Measurements from ENCODE around the gene SGSM2.
A peak's percentile ranks its signal among the peaks of the same experiment; 100 is the strongest.
"Not testable (repeated sequence)": the region's sequence is repeated elsewhere in the genome, so short reads cannot be mapped to it uniquely, and the experiment has no call there.

The SGSM2 gene
- 202 to 204 reads per million in 2 donors for total RNA-seq

- peak; percentile 69 for DNase-seq
These were observed at the start of gene SGSM2 for GRCh38 chr17:2336852-2337543. SGSM2 (plus strand) TSS chr17:2337501; CDS start chr17:2337689, 188 bp downstream.

DNA sequence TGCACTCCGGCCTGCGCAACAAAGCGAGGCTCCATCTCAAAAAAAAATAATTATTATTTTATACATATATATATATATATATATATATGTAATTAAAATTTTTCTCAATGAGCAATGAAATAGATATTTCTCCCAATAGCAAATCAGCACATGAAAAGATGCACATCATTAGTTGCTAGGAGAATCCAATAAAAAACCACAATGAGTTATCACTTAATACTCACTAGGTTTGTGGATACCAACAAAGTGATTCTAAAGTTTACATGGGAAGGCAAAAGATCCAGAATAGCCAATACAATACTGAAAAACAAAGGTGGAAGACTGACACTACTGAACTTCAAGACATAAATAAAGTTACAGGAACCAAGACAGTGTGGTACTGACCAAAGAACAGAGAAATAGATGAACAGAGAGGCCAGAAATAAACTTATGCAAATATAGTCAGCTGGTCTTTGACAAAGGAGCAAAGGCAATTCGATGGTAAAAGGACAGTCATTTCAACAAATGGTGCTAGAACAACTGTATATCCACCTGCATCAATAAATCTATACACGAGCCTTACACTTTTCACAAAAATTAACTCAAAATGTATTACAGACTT, 47.3 kb upstream of the SGSM2 start:
- no peak for DNase-seq

- no peak for DNase-seq
These were observed 45.2 kb upstream of the SGSM2 start for GRCh38 chr17:2292100-2292499.

DNA sequence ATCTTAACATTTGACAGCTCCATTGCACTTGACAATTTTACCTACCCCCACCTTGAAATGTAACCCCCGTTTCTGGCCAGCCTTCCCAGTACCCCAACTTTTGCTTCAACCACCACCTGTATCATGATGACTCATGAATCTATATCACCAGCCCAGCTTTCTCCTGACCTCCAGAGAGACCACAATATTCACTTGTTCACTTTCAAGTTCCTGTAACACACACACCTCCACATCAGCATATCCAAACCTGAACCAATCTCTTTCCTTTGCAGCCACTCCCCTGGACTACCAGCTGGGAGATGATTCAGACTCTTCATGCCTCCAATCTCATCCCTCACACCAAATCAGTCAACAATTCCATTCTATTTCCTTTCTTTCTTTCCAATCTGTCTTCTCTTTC, 41.7 kb upstream of the SGSM2 start:
- DNase-seq = no peak

- no peak for DNase-seq
These were observed 40.3 kb upstream of the SGSM2 start for GRCh38 chr17:2297023-2297422.

DNA sequence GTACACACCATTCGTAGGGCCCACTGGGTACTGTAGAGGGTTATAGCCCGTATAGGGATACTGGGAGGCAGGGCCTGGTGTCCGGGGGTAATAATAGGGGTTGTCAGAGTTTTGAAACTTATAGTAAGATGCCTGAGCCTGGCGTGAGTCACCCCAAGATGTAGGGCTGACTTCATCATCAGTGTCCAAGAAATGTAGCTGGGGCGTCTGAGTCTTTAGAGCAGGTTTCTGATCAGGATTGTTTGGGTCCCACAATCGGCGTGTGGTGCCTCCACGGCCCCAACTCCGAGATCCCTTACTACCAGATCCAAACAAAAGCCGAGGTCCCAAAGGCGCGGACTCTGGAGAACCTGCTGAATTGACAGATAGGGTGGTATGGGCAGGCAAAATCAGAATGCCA, 38.2 kb upstream of the SGSM2 start:
- DNase-seq = no peak

DNA sequence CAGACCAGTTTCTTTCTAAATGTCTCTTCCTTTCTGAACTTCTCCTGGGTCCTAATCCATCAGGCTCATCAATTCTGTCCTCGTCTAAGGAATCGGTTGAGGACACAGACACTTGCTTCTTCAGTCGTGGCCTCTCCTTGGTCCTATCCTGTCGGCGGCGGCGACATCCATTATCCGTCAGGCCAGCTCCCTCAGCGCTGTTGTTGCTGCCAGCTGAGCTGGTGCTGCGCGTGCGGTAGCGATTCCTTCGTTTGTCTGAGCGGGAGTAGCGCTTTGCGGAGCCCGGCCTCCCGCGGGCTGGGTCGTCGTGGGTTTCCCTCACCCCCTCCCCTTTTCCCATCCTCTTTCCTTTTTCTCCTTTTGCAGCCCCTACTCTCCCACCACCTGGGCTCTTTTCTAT, 37.5 kb upstream of the SGSM2 start:
- DNase-seq = no peak

DNA sequence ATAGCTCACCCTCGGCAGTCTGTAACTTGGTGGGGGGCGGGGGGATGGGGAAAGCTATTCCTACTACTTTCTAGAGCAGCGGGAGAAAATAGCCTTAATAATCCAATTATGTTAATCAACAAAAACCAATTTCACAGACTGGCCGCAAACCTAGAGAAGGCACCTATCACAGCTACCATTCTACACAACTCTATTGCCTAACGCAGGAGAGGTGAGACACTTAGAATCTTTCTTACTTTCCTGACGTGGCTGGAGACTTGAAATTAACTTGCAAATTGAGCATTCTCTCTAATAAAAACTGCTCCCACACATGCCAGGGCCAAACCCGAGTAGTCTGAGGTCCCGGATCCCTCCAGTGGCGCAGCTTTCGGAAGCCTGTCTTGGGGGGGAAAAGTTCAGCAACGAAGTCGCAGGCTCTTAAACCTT, 34.5 kb upstream of the SGSM2 start:
- DNase-seq = no peak

- peak; percentile 95 for DNase-seq
These were observed 33.8 kb upstream of the SGSM2 start, which contains the start of the genes SMG6 and SRR for GRCh38 chr17:2303204-2304188. SMG6 (minus strand) TSS chr17:2303785; CDS start chr17:2303720, 65 bp downstream. SRR (plus strand) TSS chr17:2303950; CDS start chr17:2315561, 11,611 bp downstream.

GRCh38 chr17:2304931-2305330, 32.4 kb upstream of the SGSM2 start:
- DNase-seq = no peak

- no peak for DNase-seq
These were observed 27.8 kb upstream of the SGSM2 start for GRCh38 chr17:2309338-2310154.

DNA sequence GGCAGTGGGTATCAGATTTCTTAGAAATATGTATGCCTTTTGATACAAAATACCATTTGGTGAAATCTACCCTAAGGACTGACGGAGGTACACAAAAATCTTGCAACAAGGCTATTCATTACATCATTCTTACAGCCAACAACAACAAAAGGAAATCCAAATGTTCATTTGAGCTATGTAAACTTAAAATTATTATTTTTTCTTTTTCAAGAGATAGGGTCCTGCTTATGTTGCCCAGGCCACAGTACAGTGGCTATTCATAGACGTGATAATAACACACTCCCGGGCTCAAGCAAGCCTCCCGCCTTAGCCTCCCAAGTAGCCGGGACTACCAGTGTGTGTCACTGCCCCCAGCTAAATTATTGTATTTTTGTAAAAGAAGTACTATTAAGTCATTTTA, 24.6 kb upstream of the SGSM2 start:
- no peak for DNase-seq

GRCh38 chr17:2316916-2317205, 20.4 kb upstream of the SGSM2 start:
- DNase-seq = not testable (repeated sequence)

DNA sequence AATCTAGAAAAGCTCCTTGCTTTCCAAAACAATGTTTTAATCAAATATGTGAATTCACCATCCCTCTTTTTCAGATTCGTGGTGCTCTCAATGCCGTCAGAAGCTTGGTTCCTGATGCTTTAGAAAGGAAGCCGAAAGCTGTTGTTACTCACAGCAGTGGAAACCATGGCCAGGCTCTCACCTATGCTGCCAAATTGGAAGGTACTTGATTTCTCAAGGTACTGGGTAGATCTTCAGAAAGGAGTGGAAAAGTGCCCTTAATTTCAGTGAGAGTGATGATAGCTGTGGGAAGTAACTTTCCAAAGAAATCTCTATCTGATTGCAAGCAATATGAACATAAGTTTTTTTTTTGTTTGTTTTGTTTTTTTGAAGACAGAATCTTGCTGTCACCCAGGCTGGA, 19.5 kb upstream of the SGSM2 start:
- no peak for DNase-seq

GRCh38 chr17:2319051-2319450, 18.2 kb upstream of the SGSM2 start:
- no peak for DNase-seq

DNA sequence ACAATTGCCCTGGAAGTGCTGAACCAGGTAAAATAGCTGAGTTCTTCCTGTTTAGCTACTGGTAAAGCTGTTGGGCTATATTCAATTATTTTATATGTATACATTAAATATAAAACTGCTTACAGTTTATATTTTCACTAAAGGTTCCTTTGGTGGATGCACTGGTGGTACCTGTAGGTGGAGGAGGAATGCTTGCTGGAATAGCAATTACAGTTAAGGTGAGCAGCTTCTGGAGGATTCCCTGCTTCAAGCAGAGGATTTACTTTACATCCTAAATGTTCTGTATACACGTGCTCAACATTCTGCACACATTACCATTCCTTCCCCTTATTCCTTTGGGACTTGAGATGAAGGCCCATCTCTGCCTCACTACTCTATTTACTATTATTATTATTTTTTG, 15.9 kb upstream of the SGSM2 start:
- no peak for DNase-seq

- DNase-seq = no peak
These were observed 13.5 kb upstream of the SGSM2 start for GRCh38 chr17:2323629-2324314.

DNA sequence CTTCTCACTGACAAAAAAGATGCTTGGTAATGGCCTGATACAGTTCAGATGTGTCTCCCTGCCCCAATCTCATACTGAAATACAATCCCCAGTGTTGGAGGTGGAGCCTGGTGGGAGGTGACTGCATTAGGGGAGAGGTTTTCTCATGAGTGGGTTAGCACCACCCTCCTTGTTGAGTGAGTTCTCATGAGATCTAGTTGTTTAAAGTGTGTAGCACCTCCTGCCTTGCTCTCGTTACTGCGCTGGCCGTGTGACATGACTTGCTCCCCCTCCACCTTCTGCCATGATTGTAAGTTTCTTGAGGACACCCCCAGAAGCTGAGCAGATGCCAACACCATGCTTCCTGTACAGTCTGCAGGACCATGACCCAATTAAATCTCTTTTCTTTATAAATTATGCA, 6.0 kb upstream of the SGSM2 start:
- DNase-seq = no peak

DNA sequence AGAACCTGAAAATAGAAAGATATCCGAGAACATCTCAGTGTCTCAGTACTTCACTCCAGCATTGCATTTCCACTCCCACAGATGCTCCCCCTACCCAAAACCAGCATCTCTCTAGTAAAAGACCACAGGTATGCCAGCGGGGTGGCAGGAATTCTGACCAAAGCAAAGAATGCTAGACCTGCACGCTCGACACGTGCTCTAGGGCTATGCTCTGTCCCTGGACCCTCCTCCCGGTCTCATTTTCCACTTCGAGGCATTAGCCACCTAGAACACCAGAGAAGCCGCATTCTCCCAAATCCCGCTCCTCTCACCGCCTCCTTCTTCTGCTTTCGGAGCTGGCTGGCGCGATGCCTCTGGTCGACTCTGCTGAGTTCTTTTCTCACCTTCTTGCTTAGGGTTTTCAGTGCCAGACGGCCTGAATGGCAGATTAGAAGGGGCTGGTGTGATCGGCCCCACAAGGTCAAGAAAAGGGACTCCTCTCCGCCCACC, 1.5 kb upstream of the SGSM2 start:
- no peak for DNase-seq

DNA sequence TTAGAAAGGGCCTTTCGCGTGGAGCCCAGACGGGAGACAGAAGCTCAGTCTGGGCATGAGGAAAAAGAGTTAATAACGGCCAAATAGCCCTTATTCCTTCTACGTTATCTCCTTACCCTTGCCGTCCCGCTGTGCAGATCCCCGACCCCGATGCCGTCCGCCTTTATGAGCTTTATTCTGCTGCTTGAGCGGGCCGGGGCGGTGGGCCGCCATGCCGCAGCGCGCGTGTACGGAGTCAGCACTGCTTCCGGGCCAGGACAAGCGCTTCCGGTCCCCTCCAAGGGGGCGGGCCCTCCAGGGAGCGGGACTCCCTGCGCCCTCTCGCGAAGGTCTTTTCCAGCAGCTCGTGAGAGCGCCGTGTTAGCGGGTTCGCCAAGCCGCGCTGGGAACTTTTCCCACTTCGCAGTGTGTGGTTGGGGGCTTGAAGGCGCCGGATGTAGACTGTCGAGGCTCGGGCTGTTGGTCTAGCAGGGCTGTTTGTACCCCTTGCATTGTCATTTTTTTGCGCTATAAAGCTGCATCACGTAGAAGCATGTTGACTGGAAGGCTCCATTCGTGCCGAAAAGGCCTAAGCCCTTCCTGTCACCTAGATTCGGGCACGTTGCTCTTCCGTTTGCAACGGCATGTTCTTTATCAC, 968 bp upstream of the SGSM2 start, which contains the start of gene TSR1:
Gene TSR1 (minus strand): TSS at position 243 of the 637 bp plus-strand sequence. CDS start 30 bp downstream, at position 213.
- DNase-seq = peak; percentile 84

Measured in T-helper 9 cell (primary cell).